Fibroblast of skin of abdomen (primary cell): ENCODE data around the gene LHX4.

Experiments used
- DNase-seq: peaks from one replicate; pipeline ENCODE4 v3.0.0-alpha.2; 2013

LHX4 gene

DNA sequence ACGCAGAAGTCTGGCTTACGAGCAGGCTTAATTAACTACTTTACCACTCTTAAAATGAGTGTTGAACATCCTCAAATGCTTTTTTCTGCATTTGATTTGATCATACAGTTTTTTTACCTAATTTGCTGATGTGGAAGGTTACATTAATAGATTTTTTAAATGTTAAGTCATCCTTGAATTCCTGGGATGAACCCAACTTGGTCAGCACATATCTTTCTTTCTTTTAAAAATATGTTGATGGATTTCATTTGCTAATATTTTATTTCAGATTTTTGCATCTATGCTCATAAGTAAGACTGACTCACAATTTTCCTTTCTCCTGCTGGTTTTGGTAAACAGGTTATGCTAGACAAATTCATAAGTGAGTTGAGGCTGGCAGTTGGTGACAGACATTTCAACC is 82.9 kb downstream of the LHX4 start:
- DNase-seq, result peak; percentile 36

DNA sequence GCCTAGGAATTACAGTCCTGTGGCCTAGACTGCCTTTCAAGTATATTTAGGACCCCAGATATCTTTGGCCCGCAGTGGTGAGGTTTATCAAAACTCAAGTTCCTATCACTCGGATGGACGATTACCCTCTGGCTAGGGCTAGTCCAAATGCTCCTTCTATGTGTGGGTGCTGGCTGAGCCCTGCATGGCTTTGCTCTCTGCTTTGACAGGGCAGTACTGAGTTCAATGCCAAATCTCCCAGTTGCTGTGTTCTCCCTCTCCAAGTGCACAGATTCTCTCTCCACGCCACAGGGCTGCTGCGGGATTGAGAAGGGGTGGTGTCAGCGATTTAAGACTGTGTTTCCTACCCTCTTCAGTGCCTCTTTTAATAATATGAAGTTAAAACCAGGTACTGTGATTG is 97.0 kb downstream of the LHX4 start:
- DNase-seq, result no peak
